Activated CD8-positive, alpha-beta T cell treated with anti-CD3 and anti-CD28 coated beads for 36 hours (primary cell): Measurements from ENCODE around the gene SVIP. TPM values are rescaled to one million over a fixed set of nuclear protein-coding genes. Genes with fewer than 3 reads are reported as not detected.

Source experiments
- ATAC-seq: fragments of 200-7000 bp; cut with Tn5 transposase; one replicate; pipeline ENCODE4 v1.10.0; 2021; ENCODE audit warnings: mild to moderate bottlenecking, moderate library complexity
- CTCF ChIA-PET: fragments of 350-600 bp; sonication (Branson Sonifier 250); formaldehyde crosslinking; loops from one replicate; lab custom pipeline; 2021; ENCODE audit warnings: antibody characterized with exemption; lab: Charles Lee
- POLR2A ChIA-PET: fragments of 350-600 bp; sonication (Branson Sonifier 250); formaldehyde crosslinking; loops from one replicate; lab custom pipeline; 2021; ENCODE audit warnings: antibody characterized with exemption; lab: Charles Lee
- DNase-seq: peaks from one replicate; pipeline ENCODE4 v3.0.0-alpha.2; 2020
- H3K27ac Mint-ChIP-seq: one replicate; pipeline ENCODE4 v1.8.0; 2021; ENCODE audit warnings: mild to moderate bottlenecking, mixed read lengths
- H3K27me3 Mint-ChIP-seq: one replicate; pipeline ENCODE4 v1.8.0; 2021; ENCODE audit warnings: mixed read lengths
- H3K36me3 Mint-ChIP-seq: one replicate; pipeline ENCODE4 v1.8.0; 2021; ENCODE audit warnings: low read depth, mixed read lengths
- H3K4me1 Mint-ChIP-seq: one replicate; pipeline ENCODE4 v1.8.0; 2021; ENCODE audit warnings: low read depth, mixed read lengths
- H3K4me3 Mint-ChIP-seq: one replicate; pipeline ENCODE4 v1.8.0; 2021; ENCODE audit warnings: mild to moderate bottlenecking, moderate library complexity, mixed read lengths
- H3K9me3 Mint-ChIP-seq: one replicate; pipeline ENCODE4 v1.8.0; 2021; ENCODE audit warnings: mixed read lengths
- intact Hi-C: fragments of 100-400 bp; cut with micrococcal nuclease; formaldehyde crosslinking; loops from one replicate; pipeline ENCODE4 v1.10.0; 2022
- total RNA-seq, 2 experiments: library from RNA; stranded (reverse); gene quantifications; one replicate each; pipeline ENCODE4 v1.2.3, GENCODE V29; 2021
- TF ChIP-seq, protein P1 (sequence below): fragments of 200-600 bp; IDR thresholded peaks from one replicate; pipeline ENCODE4 v1.8.0; 2022; ENCODE audit warnings: antibody characterized with exemption, mild to moderate bottlenecking

Gene SVIP
- total RNA-seq, 2 experiments from 2014 or later: 62.9 to 65.9 TPM

DNA sequence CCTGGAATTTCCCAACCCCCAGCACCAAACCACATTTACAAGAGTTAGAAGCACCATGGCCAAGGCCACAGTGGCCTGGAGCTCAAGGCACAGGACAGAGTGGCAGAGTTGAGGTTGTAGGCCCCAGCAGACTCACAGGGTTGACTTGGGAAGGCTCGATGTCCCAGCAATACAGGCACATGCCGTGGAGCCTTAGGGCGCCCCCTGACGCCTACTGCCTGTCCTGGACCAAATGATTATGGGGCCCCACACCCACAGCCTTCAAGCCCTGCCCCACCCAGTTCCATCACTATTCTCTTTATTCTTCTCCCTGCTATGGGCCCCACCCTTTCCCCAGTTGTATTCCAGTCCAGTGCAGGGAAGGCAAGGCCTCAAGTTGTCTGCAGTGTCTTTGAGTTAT lies 30.6 kb upstream of the SVIP start, which contains the start of gene CCDC179:
TSS of gene CCDC179 (minus strand) at position 234 of the 400 bp plus-strand sequence. CDS start at position 181, 53 bp downstream.
- ChIA-PET CTCF (interaction anchor here (1.5 kb wide), 1 partner anchor 15 kb away, joined by 8 read pairs; no protein-coding TSS in a partner anchor), POLR2A (no interaction called here)
- no peak within 1 kb of the TSS for H3K27ac Mint-ChIP-seq
- TF ChIP-seq, protein P1, sequence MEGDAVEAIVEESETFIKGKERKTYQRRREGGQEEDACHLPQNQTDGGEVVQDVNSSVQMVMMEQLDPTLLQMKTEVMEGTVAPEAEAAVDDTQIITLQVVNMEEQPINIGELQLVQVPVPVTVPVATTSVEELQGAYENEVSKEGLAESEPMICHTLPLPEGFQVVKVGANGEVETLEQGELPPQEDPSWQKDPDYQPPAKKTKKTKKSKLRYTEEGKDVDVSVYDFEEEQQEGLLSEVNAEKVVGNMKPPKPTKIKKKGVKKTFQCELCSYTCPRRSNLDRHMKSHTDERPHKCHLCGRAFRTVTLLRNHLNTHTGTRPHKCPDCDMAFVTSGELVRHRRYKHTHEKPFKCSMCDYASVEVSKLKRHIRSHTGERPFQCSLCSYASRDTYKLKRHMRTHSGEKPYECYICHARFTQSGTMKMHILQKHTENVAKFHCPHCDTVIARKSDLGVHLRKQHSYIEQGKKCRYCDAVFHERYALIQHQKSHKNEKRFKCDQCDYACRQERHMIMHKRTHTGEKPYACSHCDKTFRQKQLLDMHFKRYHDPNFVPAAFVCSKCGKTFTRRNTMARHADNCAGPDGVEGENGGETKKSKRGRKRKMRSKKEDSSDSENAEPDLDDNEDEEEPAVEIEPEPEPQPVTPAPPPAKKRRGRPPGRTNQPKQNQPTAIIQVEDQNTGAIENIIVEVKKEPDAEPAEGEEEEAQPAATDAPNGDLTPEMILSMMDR: no peak
- no peaks in the 10 kb centered on the region for H3K4me1 Mint-ChIP-seq
- intact Hi-C loops: no loop called here
- no peak within 1 kb of the TSS for H3K4me3 Mint-ChIP-seq
- H3K9me3 Mint-ChIP-seq: no peaks in the 10 kb centered on the region
- no peak for DNase-seq
- no peaks in the 10 kb centered on the region for H3K36me3 Mint-ChIP-seq
- no peak for ATAC-seq
- no peaks in the 10 kb centered on the region for H3K27me3 Mint-ChIP-seq

DNA sequence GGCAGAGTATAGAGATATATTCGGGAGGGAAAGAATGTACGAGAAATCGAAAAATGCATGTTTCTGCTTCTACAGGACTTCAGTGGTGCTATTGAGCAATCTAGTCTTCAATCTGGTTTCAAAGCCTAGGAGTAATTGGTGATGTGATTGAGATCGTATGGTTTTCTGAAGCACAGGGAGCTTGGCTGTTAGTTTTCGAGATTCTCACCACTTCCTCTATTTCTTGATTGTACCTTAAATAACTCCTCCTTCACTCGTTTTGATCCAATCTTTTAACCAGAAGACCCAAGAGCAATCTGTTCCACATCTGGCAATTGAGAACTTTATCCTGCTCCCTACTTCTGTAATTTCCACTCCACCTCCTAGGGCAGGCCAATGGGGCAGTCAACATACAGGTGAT lies 30.2 kb upstream of the SVIP start:
- intact Hi-C loops: no loop called here
- no peaks in the 10 kb centered on the region for H3K36me3 Mint-ChIP-seq
- no peak overlapping the region for H3K4me3 Mint-ChIP-seq
- H3K4me1 Mint-ChIP-seq: no peaks in the 10 kb centered on the region
- TF ChIP-seq, protein P1: no peak
- ATAC-seq: no peak
- ChIA-PET CTCF (no interaction called here), POLR2A (no interaction called here)
- no peaks in the 10 kb centered on the region for H3K9me3 Mint-ChIP-seq
- no peaks in the 10 kb centered on the region for H3K27me3 Mint-ChIP-seq
- no peak overlapping the region for H3K27ac Mint-ChIP-seq
- DNase-seq: no peak

DNA sequence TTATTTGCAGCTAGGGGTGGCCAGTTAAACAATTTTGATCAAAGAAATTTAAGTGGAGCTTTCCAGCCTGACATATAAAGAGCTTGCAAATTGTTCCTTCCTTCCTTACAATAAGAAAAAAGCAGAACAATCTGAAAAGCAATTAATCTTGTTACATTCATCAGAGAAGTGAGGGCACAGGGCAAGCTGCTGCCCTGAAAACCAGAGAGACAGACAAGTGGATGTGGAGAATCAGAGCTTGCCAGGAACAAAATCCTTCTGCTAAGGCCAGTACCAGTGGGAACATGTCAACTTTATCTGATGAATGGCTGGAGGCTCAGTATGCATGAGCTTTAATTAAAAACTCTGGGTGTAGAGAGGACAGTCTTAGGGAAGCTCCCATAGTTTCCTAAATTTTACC lies 21.9 kb upstream of the SVIP start:
- CTCF ChIA-PET: no interaction called here
- Mint-ChIP-seq H3K4me1 (no peaks in the 10 kb centered on the region), H3K36me3 (peaks cover 2% of the 10 kb centered on the region), H3K4me3 (no peak overlapping the region), H3K9me3 (peaks cover 2% of the 10 kb centered on the region), H3K27ac (no peak overlapping the region), H3K27me3 (no peaks in the 10 kb centered on the region)
- ATAC-seq: no peak
- DNase-seq: no peak
- TF ChIP-seq, protein P1: no peak
- POLR2A ChIA-PET: no interaction called here
- intact Hi-C loops: no loop called here

DNA sequence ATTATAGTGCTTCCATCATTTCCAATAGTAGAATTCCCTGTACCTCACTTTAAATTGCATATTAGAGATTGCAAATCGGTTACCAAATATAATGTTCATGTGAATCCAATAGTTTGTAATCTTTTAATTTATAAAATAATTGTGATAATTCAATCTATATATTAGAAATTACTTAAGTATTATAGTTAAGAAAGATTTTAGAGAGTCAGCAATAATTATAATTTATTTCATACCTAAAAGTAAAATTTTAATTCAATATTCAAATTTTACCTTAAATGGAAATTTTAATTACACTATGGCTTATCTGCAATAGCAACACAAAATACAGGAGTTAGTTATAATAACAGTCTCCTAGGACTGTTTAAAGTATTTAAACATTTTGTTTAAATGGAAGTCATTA lies 17.1 kb upstream of the SVIP start:
- Mint-ChIP-seq H3K27ac (no peak overlapping the region), H3K27me3 (no peaks in the 10 kb centered on the region), H3K4me3 (no peak overlapping the region), H3K4me1 (no peaks in the 10 kb centered on the region), H3K9me3 (no peaks in the 10 kb centered on the region), H3K36me3 (peaks cover 3% of the 10 kb centered on the region)
- ChIA-PET POLR2A (no interaction called here), CTCF (no interaction called here)
- no peak for DNase-seq
- TF ChIP-seq, protein P1: no peak
- intact Hi-C loops: no loop called here
- no peak for ATAC-seq

DNA sequence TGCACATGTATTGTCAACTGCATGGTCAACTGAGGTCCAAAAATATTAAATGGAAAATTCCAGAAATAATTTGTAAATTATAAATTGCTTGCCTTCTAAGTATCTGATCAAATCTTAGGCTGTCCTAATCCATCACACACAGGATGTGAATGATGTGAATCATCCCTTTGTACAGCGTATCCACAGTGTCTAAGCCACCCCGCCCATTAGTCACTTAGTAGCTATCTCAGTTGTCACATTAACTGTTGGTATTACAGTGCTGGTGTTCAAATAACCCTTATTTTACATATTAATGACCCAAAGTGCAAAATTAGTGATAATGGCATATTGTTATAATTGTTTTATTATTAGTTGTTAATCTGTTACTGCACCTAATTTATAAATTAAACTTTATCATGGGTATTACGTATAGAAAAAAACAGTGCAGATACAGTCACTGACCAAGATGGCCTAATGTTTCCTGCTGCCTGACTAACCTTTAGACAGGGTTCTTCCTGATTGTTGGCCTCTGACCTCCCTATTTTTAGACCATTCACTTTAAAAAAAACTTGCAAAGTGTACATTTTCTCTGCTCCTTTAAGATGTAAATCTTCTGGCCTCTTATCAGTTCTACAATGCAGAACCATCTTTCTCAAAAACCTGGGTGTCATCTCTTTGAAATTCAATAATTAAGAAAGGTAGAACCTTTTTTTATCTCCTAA lies 2.9 kb upstream of the SVIP start:
- DNase-seq (peak; percentile 29), ATAC-seq (no peak)
- no peak overlapping the region for H3K27ac Mint-ChIP-seq
- H3K4me1 Mint-ChIP-seq: peaks cover 12% of the 10 kb centered on the region
- H3K4me3 Mint-ChIP-seq: no peak overlapping the region
- CTCF ChIA-PET: interaction anchor here (1.3 kb wide), 1 partner anchor 43 kb away, joined by 3 read pairs; no protein-coding TSS in a partner anchor
- H3K36me3 Mint-ChIP-seq: no peaks in the 10 kb centered on the region
- intact Hi-C loops: no loop called here
- TF ChIP-seq, protein P1: no peak
- POLR2A ChIA-PET: no interaction called here
- no peaks in the 10 kb centered on the region for H3K9me3 Mint-ChIP-seq
- no peaks in the 10 kb centered on the region for H3K27me3 Mint-ChIP-seq
